ENCODE results near the gene CC2D1A.

DNA sequence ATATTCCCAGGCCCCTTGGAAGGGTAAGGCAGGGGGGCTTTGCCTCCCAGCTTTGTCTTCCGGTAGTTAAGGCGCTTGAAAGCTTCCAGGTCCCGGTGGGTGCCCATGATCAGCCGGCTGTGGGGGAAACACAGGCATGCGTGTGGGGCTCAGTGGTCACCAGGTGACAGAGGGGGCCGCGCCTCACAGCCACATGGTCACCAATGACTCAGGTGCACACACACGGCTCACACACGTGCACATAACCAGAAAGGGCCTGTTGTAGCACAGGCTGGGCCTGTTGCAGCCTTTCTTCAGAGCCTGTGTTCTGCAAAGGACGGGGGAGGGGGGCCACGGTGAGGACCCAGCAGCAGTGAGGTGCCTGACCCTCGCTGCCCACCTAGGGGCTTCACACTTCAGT is 23.2 kb upstream of the CC2D1A start:
- TF ChIP-seq OSR1 (CRISPR knock-in tag; IDR thresholded peaks at IDR 0.05) (no peak), ZC3H10 (CRISPR knock-in tag; IDR thresholded peaks at IDR 0.05) (no peak)
